Measurements from ENCODE around the gene ATP6V0B.

DNA sequence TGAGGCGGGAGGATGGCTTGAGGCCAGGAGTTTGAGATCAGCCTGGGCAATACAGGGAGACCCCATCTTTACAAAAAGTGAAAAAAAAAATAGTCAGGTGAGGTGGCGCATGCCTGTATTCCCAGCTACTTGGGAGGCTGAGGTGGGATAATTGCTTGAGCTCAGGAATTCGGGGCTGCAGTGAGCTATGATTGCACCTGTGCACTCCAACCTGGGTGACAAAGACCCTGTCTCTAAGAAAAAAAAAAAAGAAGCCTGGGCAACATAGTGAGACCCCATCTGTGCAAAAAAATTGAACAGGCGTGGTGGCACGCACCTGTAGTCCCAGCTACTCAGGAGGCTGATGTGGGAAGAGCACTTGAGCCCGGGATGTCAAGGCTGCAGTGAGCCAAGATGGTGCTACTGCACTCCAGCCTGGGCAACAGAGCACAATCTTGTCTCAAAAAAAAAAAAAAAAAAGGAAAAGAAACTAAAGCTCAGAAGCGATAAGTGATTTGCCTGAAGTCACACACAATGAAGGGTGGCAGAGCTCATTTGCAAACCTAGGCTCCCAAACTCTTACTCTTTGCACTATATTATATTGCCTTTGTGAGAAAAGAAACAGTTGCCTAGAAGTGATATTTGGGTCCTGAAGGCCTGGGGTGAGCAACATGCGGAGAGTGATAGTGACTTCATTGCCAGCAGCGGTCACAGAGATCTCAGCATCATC, 18.6 kb downstream of the ATP6V0B start:
- TF ChIP-seq GABPB1 (CRISPR knock-in tag; IDR thresholded peaks at IDR 0.05) = no peak
- no peak for TF ChIP-seq EZH2 (conservative IDR thresholded peaks at IDR 0.05; ENCODE audit: low read depth, low read length)
- TF ChIP-seq HOXA9 (CRISPR knock-in tag; IDR thresholded peaks at IDR 0.05; ENCODE audit: borderline replicate concordance) = no peak
- TF ChIP-seq ZIK1 (CRISPR knock-in tag; IDR thresholded peaks at IDR 0.05; ENCODE audit: borderline replicate concordance, low read depth) = no peak
- TF ChIP-seq, protein P1, sequence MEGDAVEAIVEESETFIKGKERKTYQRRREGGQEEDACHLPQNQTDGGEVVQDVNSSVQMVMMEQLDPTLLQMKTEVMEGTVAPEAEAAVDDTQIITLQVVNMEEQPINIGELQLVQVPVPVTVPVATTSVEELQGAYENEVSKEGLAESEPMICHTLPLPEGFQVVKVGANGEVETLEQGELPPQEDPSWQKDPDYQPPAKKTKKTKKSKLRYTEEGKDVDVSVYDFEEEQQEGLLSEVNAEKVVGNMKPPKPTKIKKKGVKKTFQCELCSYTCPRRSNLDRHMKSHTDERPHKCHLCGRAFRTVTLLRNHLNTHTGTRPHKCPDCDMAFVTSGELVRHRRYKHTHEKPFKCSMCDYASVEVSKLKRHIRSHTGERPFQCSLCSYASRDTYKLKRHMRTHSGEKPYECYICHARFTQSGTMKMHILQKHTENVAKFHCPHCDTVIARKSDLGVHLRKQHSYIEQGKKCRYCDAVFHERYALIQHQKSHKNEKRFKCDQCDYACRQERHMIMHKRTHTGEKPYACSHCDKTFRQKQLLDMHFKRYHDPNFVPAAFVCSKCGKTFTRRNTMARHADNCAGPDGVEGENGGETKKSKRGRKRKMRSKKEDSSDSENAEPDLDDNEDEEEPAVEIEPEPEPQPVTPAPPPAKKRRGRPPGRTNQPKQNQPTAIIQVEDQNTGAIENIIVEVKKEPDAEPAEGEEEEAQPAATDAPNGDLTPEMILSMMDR (CRISPR knock-in tag; IDR thresholded peaks at IDR 0.05) = no peak
- TF ChIP-seq, protein P2, sequence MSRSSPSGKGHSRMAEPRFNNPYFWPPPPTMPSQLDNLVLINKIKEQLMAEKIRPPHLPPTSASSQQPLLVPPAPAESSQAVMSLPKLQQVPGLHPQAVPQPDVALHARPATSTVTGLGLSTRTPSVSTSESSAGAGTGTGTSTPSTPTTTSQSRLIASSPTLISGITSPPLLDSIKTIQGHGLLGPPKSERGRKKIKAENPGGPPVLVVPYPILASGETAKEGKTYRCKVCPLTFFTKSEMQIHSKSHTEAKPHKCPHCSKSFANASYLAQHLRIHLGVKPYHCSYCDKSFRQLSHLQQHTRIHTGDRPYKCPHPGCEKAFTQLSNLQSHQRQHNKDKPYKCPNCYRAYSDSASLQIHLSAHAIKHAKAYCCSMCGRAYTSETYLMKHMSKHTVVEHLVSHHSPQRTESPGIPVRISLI (CRISPR knock-in tag; IDR thresholded peaks at IDR 0.05; ENCODE audit: borderline replicate concordance) = no peak
- TF ChIP-seq POLR2A (IDR thresholded peaks at IDR 0.05; ENCODE audit: insufficient read depth in 1 of 2, low read depth in 2 of 2, low read length in 2 of 2) = no peak
- TF ChIP-seq ZZZ3 (CRISPR knock-in tag; IDR thresholded peaks at IDR 0.05; ENCODE audit: borderline replicate concordance) = no peak
- TF ChIP-seq KAT7 (CRISPR knock-in tag; IDR thresholded peaks at IDR 0.05; ENCODE audit: borderline replicate concordance) = no peak

Data from HepG2 (cell line).